Measurements from ENCODE around the gene CYP27A1.

Gene CYP27A1

GRCh38 chr2:218785103-218785502, 3.2 kb downstream of the CYP27A1 start:
- no peak for TF ChIP-seq CTCF (IDR thresholded peaks at IDR 0.05; ENCODE audit: borderline replicate concordance, insufficient read depth, low read depth, low read length)
- H3K4me3 ChIP-seq (ENCODE audit: low read depth, low read length) = no peak overlapping the region

- no peak for TF ChIP-seq CTCF (IDR thresholded peaks at IDR 0.05; ENCODE audit: borderline replicate concordance, insufficient read depth, low read depth, low read length)
- H3K4me3 ChIP-seq (ENCODE audit: low read depth, low read length) = no peak overlapping the region
These were observed 4.2 kb downstream of the CYP27A1 start for GRCh38 chr2:218786133-218786532.

GRCh38 chr2:218788529-218789255, 6.7 kb downstream of the CYP27A1 start:
- TF ChIP-seq CTCF (IDR thresholded peaks at IDR 0.05; ENCODE audit: borderline replicate concordance, insufficient read depth, low read depth, low read length) = no peak
- no peak overlapping the region for H3K4me3 ChIP-seq (ENCODE audit: low read depth, low read length)

- no peak for TF ChIP-seq CTCF (IDR thresholded peaks at IDR 0.05; ENCODE audit: borderline replicate concordance, insufficient read depth, low read depth, low read length)
- no peak overlapping the region for H3K4me3 ChIP-seq (ENCODE audit: low read depth, low read length)
These were observed 10.5 kb downstream of the CYP27A1 start for GRCh38 chr2:218792433-218792832.

GRCh38 chr2:218796691-218797090, 14.7 kb downstream of the CYP27A1 start:
- TF ChIP-seq CTCF (IDR thresholded peaks at IDR 0.05; ENCODE audit: borderline replicate concordance, insufficient read depth, low read depth, low read length) = no peak
- no peak overlapping the region for H3K4me3 ChIP-seq (ENCODE audit: low read depth, low read length)

- no peak for TF ChIP-seq CTCF (IDR thresholded peaks at IDR 0.05; ENCODE audit: borderline replicate concordance, insufficient read depth, low read depth, low read length)
- no peak overlapping the region for H3K4me3 ChIP-seq (ENCODE audit: low read depth, low read length)
These were observed 17.0 kb downstream of the CYP27A1 start for GRCh38 chr2:218798767-218799504.

- no peak for TF ChIP-seq CTCF (IDR thresholded peaks at IDR 0.05; ENCODE audit: borderline replicate concordance, insufficient read depth, low read depth, low read length)
- no peak overlapping the region for H3K4me3 ChIP-seq (ENCODE audit: low read depth, low read length)
These were observed 18.0 kb downstream of the CYP27A1 start for GRCh38 chr2:218799990-218800389.
